ENCODE measurements around the gene TTLL11.

Gene TTLL11

DNA sequence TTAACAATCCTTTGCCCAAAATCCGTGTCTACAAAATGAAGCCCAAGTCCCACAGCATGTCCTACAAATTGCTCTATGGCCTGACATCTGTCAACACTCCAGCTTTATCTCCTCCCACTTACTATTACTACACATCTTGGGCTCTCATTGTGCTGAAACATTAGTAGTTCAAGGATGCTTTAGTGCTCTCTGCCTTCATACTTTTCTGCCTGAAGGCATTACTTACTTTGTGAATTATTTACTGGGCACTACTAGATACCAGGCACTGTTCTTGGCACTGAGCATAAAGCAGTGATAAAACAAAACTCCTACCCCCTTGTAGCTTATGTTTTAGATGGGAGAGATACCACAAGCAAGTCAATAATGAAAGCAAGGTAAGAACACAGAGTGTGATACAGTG lies 113.4 kb downstream of the TTLL11 start:
- H3K4me2 ChIP-seq, result no peak overlapping the region
- no peaks in the 10 kb centered on the region for H3K27me3 ChIP-seq
- H3K36me3 ChIP-seq, result no peaks in the 10 kb centered on the region; a peak in 1 of 22 replicates
- peaks cover 0 to 25% (median 12%) of the 10 kb centered on the region in 11 experiments; a peak in 13 of 22 replicates for H3K9me3 ChIP-seq (replicated peaks in 1 of 11)
- no peak overlapping the region for H3K27ac ChIP-seq
- no peak for TF ChIP-seq Cebpa-rat (IDR thresholded peaks at IDR 0.05)
- no peaks in the 10 kb centered on the region; a peak in 1 of 22 replicates for H4K20me1 ChIP-seq
- no peak overlapping the region for H3K9ac ChIP-seq
- no peak overlapping the region for H3K4me3 ChIP-seq
- H3K4me1 ChIP-seq, result no peaks in the 10 kb centered on the region

DNA sequence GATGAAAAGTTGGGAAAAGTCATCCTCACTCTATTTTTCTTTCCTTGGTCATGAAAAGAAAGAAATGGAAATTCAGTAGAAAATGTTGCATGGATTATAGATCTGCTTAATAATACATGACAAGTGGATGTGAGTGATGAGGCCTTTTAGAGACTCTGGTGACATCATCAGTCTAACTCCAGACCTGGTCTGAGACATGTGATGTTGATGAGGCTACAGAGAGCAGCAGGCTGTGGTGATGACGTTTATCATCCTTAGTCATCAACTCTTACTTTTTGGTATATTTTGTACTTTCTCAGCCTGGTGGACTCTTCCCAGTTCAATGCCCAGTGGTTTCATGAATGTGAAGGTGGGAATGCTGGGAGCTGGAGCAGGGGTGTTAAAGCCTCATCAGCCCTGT lies 116.4 kb downstream of the TTLL11 start:
- Histone ChIP-seq H3K27ac (no peak overlapping the region), H3K27me3 (no peaks in the 10 kb centered on the region)

DNA sequence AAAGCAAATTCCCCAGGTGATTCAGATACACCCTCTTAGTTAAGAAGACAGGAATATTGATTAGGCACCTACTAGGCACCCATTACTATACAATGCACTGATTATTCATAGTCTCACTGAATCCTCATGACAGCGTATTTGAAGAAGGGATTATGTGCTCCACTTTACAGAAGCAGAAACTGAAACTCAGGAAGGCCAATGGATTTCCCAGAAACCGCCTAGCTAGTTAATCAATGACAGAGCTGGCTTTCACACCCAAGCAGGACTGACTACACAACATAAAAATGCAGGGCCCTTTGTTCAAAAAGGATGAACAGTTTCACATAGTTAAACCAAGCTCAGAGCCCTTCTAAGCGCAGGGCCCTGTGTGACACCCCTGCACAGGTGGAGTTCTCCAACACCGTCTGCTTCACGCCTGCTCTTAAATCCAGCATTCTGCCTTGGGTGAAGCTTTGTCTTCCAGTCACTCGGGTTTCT lies 117.3 kb downstream of the TTLL11 start:
- Histone ChIP-seq H3K9ac (no peak overlapping the region), H4K20me1 (no peaks in the 10 kb centered on the region), H3K9me3 (replicated peaks in 1 of 11) (peaks cover 0 to 4% (median 2%) of the 10 kb centered on the region in 11 experiments; a peak in 9 of 22 replicates), H3K36me3 (no peaks in the 10 kb centered on the region), H3K4me3 (no peak overlapping the region), H3K27me3 (no peaks in the 10 kb centered on the region), H3K27ac (no peak overlapping the region), H3K4me1 (peaks cover 0 to 9% (median 6%) of the 10 kb centered on the region in 10 experiments; a peak in 10 of 20 replicates), H3K4me2 (no peak overlapping the region)
- TF ChIP-seq Cebpa-rat (IDR thresholded peaks at IDR 0.05), result no peak

More for the DNA sequence above, 116.4 kb downstream of the TTLL11 start:
- Histone ChIP-seq H3K9me3 (replicated peaks in 1 of 11) (peaks cover 0 to 13% (median 11%) of the 10 kb centered on the region in 11 experiments; a peak in 13 of 22 replicates), H3K4me2 (no peak overlapping the region), H3K36me3 (no peaks in the 10 kb centered on the region; a peak in 1 of 22 replicates), H4K20me1 (no peaks in the 10 kb centered on the region), H3K9ac (no peak overlapping the region), H3K4me3 (no peak overlapping the region), H3K4me1 (peaks cover 0 to 9% (median 6%) of the 10 kb centered on the region in 10 experiments; a peak in 10 of 20 replicates)
- TF ChIP-seq Cebpa-rat (IDR thresholded peaks at IDR 0.05), result no peak

DNA sequence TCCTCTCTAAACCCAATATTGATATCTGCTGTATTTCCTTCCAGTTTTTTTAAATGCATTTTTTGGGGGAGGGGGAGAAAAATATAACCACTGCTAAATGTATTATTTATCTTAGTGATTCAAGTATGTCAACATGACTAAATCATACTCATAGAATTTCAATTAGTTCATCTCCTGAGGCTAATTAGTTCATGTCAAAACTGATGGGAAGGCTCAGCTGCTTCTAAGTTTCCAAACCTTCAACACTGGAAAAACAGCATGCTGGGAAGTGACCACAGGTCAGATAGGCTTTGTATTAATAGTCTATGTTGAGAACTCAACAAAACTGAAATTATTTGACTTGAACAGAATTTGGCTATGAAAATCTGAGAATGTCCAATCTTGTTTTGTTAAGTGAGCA lies 118.7 kb downstream of the TTLL11 start:
- H3K4me1 ChIP-seq, result peaks cover 0 to 9% (median 6%) of the 10 kb centered on the region in 10 experiments; a peak in 10 of 20 replicates
- H3K9ac ChIP-seq, result no peak overlapping the region
- H3K4me3 ChIP-seq, result no peak overlapping the region
- no peak overlapping the region for H3K4me2 ChIP-seq
- no peaks in the 10 kb centered on the region for H4K20me1 ChIP-seq
- H3K9me3 ChIP-seq (replicated peaks in 1 of 11), result peaks cover 0 to 4% (median 0%) of the 10 kb centered on the region in 11 experiments; a peak in 1 of 22 replicates
- no peaks in the 10 kb centered on the region for H3K27me3 ChIP-seq
- no peak for TF ChIP-seq Cebpa-rat (IDR thresholded peaks at IDR 0.05)
- H3K36me3 ChIP-seq, result no peaks in the 10 kb centered on the region
- no peak overlapping the region for H3K27ac ChIP-seq

DNA sequence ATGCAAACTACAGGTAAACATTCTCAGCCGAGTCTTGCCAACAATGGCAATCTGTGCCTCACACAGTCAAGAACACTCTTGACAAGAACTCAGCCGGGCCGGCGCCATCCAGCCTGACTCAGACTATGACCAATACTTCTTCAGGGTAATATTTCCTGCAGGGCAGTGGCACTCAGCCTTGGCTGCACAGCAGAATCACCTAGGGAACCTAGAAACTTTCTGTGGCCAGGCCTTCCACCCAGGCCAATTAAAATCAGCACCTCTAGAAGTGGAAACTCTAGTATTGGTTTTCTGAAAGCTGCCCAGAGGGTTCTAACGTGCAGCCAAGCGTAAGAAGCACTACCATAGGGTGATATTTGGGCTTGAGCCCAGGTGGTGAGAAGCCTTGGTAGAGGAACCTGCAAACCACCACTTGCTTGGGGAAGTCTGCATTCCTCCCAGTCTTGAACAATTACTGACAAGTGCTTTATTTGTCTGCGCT lies 120.6 kb downstream of the TTLL11 start:
- Histone ChIP-seq H4K20me1 (no peaks in the 10 kb centered on the region), H3K4me2 (peak overlapping the region in 5 of 11 experiments; percentile 3 to 38 (median 17); a peak in 6 of 22 replicates), H3K27me3 (no peaks in the 10 kb centered on the region), H3K27ac (no peak overlapping the region), H3K4me1 (peaks cover 0 to 9% (median 6%) of the 10 kb centered on the region in 10 experiments; a peak in 10 of 20 replicates), H3K9ac (no peak overlapping the region), H3K4me3 (no peak overlapping the region), H3K9me3 (replicated peaks in 1 of 11) (peaks cover 0 to 5% (median 0%) of the 10 kb centered on the region in 11 experiments; a peak in 1 of 22 replicates), H3K36me3 (no peaks in the 10 kb centered on the region)
- TF ChIP-seq Cebpa-rat (IDR thresholded peaks at IDR 0.05), result no peak

DNA sequence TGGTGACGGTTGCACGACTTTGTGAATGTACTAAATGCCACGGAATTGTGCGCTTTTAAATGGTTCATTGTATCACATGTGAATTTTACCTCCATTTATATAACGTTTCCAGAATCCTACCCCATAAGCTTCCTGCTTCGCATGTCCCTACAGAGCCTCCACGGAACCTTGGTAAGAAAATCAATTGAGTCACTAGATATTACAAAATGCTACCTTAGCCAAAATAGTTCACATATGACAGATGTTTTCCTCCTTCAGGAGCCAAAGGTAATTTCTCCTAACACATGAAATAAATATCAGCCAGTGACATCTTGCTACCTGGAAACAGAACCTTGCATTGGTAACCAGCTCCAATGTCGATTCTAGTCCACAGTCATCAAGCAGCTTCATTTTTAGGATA lies 125.1 kb downstream of the TTLL11 start:
- Histone ChIP-seq H3K4me1 (peaks cover 0 to 9% (median 6%) of the 10 kb centered on the region in 10 experiments; a peak in 10 of 20 replicates), H3K9ac (no peak overlapping the region), H3K4me2 (no peak overlapping the region), H3K27ac (no peak overlapping the region), H3K4me3 (no peak overlapping the region), H3K9me3 (replicated peaks in 1 of 11) (peaks cover 0 to 8% (median 0%) of the 10 kb centered on the region in 11 experiments; a peak in 1 of 22 replicates), H4K20me1 (no peaks in the 10 kb centered on the region), H3K36me3 (no peaks in the 10 kb centered on the region), H3K27me3 (no peaks in the 10 kb centered on the region)
- no peak for TF ChIP-seq Cebpa-rat (IDR thresholded peaks at IDR 0.05)

DNA sequence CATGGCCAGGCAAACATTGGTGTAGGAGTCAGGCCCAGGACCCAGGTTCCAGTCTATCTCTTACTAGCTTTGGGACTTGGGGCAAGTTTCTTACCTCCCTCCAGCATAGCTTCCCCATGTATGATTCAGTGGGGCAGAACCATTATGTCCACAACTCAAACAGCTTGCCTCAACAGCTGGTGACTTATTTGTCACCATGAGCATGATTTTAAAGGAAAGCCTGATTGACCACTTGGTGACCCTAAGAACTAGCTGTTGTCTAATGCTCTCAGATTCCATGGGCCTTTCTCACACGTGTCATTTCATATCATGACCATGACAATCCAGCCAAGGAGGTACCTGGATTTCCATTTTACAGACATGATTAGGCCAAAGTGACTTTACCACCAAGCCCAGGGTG lies 126.4 kb downstream of the TTLL11 start:
- H3K9ac ChIP-seq, result no peak overlapping the region
- H3K9me3 ChIP-seq (replicated peaks in 1 of 11), result peaks cover 0 to 8% (median 0%) of the 10 kb centered on the region in 11 experiments; a peak in 1 of 22 replicates
- no peak overlapping the region for H3K4me3 ChIP-seq
- no peak overlapping the region for H3K27ac ChIP-seq
- H3K27me3 ChIP-seq, result no peaks in the 10 kb centered on the region
- no peaks in the 10 kb centered on the region for H4K20me1 ChIP-seq
- TF ChIP-seq Cebpa-rat (IDR thresholded peaks at IDR 0.05), result no peak
- H3K4me1 ChIP-seq, result peaks cover 0 to 6% (median 0%) of the 10 kb centered on the region in 10 experiments; a peak in 3 of 20 replicates
- H3K36me3 ChIP-seq, result no peaks in the 10 kb centered on the region
- no peak overlapping the region for H3K4me2 ChIP-seq

DNA sequence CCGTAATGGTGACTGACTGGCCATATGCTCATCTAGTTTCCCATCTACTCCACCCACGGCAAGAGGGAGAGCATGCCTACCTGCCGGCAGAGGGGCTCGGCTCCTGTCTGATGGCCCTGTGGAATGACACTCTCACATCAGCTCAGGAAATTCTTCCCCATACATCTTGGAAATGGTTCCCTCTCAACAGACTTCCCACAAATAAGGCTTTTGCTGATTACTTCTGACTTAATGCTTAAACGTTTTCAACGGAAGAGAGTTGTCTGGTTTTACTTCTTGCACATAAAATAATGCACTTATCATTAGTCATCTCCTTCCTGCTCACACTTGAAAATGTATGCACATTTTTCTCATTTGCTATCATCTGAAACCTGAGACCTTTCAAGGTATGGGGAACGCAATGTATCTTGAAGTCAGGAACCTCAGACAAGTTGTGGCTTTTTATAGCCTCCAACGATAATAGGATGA lies 129.5 kb downstream of the TTLL11 start:
- Histone ChIP-seq H3K27ac (no peak overlapping the region), H3K4me3 (no peak overlapping the region), H3K27me3 (no peaks in the 10 kb centered on the region), H3K4me1 (peaks cover 3 to 20% (median 6%) of the 10 kb centered on the region in 10 experiments; a peak in 19 of 20 replicates), H3K9ac (no peak overlapping the region), H4K20me1 (no peaks in the 10 kb centered on the region), H3K4me2 (no peak overlapping the region), H3K9me3 (replicated peaks in 1 of 11) (0 out of 22 replicates have a peak, but pooled peaks cover 0 to 5% (median 0%) of the 10 kb centered on the region in 11 experiments), H3K36me3 (no peaks in the 10 kb centered on the region)
- TF ChIP-seq Cebpa-rat (IDR thresholded peaks at IDR 0.05), result no peak

DNA sequence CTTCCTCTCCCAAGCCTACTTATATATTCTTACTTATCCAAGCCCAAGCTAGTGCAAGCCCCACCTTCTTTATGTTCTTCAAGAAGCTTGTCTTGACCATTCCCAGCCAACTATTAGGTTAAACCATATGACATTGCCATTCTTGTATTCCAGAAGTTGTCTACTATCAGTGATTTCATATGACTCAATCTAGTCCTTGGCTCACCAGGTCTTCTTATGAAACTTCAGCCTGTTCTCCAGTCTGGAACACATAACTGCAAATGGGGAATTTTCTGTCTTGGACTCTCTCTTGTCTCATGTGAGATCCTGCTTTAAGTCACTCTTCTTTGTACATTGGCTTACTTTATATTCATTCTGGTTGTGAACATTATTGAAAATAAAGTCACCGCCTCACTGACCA lies 130.7 kb downstream of the TTLL11 start:
- Histone ChIP-seq H3K9ac (no peak overlapping the region), H3K27me3 (no peaks in the 10 kb centered on the region), H3K27ac (no peak overlapping the region), H3K36me3 (no peaks in the 10 kb centered on the region), H3K9me3 (replicated peaks in 1 of 11) (0 out of 22 replicates have a peak, but pooled peaks cover 0 to 1% (median 0%) of the 10 kb centered on the region in 11 experiments), H3K4me3 (no peak overlapping the region), H4K20me1 (no peaks in the 10 kb centered on the region), H3K4me1 (peaks cover 7 to 32% (median 18%) of the 10 kb centered on the region in 10 experiments; a peak in 19 of 20 replicates), H3K4me2 (peak overlapping the region in 1 of 11 experiments; percentile 31; a peak in 5 of 22 replicates)
- no peak for TF ChIP-seq Cebpa-rat (IDR thresholded peaks at IDR 0.05)

Data from BLaER1 treated with 17β-estradiol and CSF1 and Interleukin-3, amounts not matched to agents 10 nM and 100 nM (cell line).